Measurements from ENCODE around the gene DCDC2C.

The DCDC2C gene

DNA sequence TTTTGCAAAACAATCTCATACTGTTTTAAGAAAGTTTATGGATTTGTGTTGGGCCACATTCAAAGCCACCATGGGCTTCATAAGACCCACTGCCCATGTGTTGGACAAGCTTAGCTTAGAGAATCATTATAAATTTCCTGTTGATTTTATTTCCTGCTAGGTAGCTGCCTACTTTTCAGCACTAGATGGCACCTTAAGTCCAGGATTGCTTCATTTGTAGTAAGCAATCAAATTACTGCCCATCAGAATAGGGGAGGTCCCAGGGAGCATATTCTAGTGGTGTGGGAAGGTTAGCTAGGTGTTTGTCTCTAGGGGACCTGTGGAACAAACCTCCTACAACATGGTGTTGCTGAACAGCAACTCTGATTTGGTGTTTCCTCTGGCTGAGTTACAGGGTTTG is 11.0 kb upstream of the DCDC2C start:
- in situ Hi-C loops (cut with HindIII; ENCODE audit: low sequenced_read_pairs), result no loop called here
- peak; percentile 9 for DNase-seq (ENCODE audit: low read depth, low spot score)

GRCh38 chr2:3696545-3696944 is 6.8 kb upstream of the DCDC2C start:
- no peak for DNase-seq (ENCODE audit: low read depth, low spot score)
- no peak for TF ChIP-seq CTCF (IDR thresholded peaks at IDR 0.05; ENCODE audit: low read depth, low read length)
- no peak overlapping the region for H3K4me3 ChIP-seq (ENCODE audit: low read depth, low read length)
- in situ Hi-C loops (cut with HindIII; ENCODE audit: low sequenced_read_pairs), result no loop called here

More for the DNA sequence above, 11.0 kb upstream of the DCDC2C start:
- H3K4me3 ChIP-seq (ENCODE audit: low read depth, low read length), result no peak overlapping the region
- TF ChIP-seq CTCF (IDR thresholded peaks at IDR 0.05; ENCODE audit: low read depth, low read length), result peak; percentile 37

- DNase-seq (ENCODE audit: low read depth, low spot score), result no peak
- TF ChIP-seq CTCF (IDR thresholded peaks at IDR 0.05; ENCODE audit: low read depth, low read length), result no peak
- no peak overlapping the region for H3K4me3 ChIP-seq (ENCODE audit: low read depth, low read length)
- in situ Hi-C loops (cut with HindIII; ENCODE audit: low sequenced_read_pairs), result no loop called here
Measured at GRCh38 chr2:3701071-3701470, 2.3 kb upstream of the DCDC2C start.

GRCh38 chr2:3703757-3704355 is 481 bp downstream of the DCDC2C start:
- in situ Hi-C loops (cut with HindIII; ENCODE audit: low sequenced_read_pairs), result no loop called here
- H3K4me3 ChIP-seq (ENCODE audit: low read depth, low read length), result no peak overlapping the region
- no peak for TF ChIP-seq CTCF (IDR thresholded peaks at IDR 0.05; ENCODE audit: low read depth, low read length)
- DNase-seq (ENCODE audit: low read depth, low spot score), result no peak

- H3K4me3 ChIP-seq (ENCODE audit: low read depth, low read length), result no peak overlapping the region
- no peak for TF ChIP-seq CTCF (IDR thresholded peaks at IDR 0.05; ENCODE audit: low read depth, low read length)
- in situ Hi-C loops (cut with HindIII; ENCODE audit: low sequenced_read_pairs), result no loop called here
- no peak for DNase-seq (ENCODE audit: low read depth, low spot score)
Measured at GRCh38 chr2:3704692-3705091, 1.3 kb downstream of the DCDC2C start.

DNA sequence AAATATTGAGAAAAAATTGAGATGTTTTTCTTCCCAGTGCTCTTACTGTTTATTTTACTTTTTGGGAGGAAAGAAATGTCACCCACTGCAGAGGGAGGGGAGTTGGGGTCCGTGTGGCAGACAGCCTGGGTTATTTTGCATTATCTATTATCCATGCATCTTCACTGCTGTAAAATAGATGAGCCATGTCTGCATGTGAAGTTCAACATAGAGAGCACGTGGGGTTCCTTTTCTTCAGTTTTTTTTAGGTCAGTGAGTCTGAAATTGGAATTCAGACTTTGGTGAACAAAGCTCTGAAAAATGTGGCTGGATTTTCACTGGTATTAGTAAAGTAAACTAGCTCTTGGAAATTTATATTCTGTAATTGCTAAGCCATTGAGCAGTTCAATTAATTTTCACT is 2.4 kb downstream of the DCDC2C start:
- DNase-seq (ENCODE audit: low read depth, low spot score), result no peak
- in situ Hi-C loops (cut with HindIII; ENCODE audit: low sequenced_read_pairs), result no loop called here
- TF ChIP-seq CTCF (IDR thresholded peaks at IDR 0.05; ENCODE audit: low read depth, low read length), result no peak

GRCh38 chr2:3706892-3707291 is 3.5 kb downstream of the DCDC2C start:
- in situ Hi-C loops (cut with HindIII; ENCODE audit: low sequenced_read_pairs), result no loop called here

More for the DNA sequence above, 2.4 kb downstream of the DCDC2C start:
- H3K4me3 ChIP-seq (ENCODE audit: low read depth, low read length), result no peak overlapping the region

More at GRCh38 chr2:3706892-3707291, 3.5 kb downstream of the DCDC2C start:
- no peak for DNase-seq (ENCODE audit: low read depth, low spot score)
- no peak overlapping the region for H3K4me3 ChIP-seq (ENCODE audit: low read depth, low read length)
- TF ChIP-seq CTCF (IDR thresholded peaks at IDR 0.05; ENCODE audit: low read depth, low read length), result no peak

All from astrocyte of the spinal cord (primary cell).